GM18508 (cell line): ENCODE results near the gene TIMM44.

ENCODE experiments used
- ATAC-seq: cut with Tn5 transposase; IDR thresholded peaks from one replicate; pipeline ENCODE4 v1.9.1; 2021; ENCODE audit warnings: moderate number of reproducible peaks; ENCODE audit not compliant: insufficient read depth, unreplicated experiment

The TIMM44 gene

DNA sequence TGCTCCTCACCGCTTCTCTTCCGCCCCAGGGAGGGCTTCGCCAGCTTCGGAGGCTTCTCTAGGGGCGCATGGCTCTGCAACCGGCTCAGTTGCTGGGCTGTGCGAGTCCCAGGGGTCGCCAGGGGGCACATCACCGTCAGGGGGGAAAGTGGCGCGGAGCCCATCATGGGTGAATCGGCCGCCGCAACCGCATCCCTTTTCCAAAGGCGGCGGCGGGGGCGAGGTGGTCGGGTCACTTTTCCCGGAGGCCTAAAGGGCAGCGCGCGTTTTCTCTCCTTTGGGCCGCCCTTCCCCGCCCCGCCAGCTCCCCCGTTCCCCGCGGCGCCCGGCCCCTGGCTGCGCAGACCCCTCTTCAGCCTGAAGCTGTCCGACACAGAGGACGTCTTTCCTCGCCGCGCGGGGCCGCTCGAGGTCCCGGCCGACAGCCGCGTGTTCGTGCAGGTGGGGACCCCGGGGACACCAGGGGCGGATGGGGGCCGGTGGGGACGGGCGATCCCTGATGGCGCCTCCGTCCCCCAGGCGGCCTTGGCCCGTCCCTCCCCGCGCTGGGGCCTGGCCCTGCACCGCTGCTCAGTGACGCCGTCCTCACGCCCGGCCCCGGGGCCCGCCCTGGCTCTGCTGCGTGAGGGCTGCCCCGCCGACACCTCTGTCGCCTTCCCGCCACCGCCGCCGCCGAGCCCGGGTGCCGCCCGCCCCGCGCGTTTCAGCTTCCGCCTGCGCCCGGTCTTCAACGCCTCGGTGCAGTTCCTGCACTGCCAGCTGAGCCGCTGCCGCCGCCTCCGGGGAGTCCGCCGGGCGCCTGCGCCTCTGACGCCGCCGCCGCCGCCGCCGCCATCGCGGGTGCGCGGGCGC lies 27.1 kb downstream of the TIMM44 start:
- ATAC-seq = no peak

DNA sequence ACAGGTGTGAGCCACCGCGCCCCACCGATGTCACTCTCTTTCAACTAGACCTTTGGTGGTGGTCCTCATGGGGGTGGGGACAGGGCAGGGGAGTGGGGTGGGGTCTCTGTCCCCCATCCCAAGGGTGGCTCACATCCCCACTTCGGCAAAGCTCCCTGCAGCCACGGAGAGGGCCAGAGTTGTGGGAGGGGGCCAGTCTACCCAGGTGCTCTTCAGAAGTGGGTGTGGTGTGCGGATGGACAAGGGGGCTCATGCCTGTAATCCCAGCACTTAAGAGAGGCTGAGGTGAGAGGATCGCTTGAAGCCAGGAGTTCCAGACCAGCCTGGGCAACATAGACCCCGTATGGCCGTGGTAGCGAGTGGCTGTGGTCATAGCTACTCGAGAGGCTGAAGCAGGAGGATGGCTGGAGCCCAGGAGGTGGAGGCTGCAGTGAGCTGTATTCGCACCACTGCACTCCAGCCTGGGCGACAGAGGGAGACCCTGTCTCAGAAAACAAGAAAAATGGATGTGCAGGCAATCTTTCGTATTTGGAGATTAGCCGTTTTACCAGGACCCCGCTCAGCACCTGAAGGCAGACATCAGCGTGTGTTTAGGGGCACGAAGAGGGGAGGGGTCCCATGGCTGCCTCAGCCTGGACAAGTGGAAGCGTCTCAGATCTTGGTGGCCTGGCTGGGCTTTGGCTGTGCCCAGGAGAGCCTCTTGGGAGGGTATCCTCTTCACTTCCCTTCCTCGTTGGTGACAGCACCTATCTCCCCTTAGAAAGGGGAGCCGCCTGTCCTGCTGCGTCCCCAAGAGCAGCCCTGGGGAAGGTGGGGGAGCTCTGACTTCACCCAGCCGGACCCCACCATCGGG lies 28.0 kb downstream of the TIMM44 start:
- no peak for ATAC-seq

DNA sequence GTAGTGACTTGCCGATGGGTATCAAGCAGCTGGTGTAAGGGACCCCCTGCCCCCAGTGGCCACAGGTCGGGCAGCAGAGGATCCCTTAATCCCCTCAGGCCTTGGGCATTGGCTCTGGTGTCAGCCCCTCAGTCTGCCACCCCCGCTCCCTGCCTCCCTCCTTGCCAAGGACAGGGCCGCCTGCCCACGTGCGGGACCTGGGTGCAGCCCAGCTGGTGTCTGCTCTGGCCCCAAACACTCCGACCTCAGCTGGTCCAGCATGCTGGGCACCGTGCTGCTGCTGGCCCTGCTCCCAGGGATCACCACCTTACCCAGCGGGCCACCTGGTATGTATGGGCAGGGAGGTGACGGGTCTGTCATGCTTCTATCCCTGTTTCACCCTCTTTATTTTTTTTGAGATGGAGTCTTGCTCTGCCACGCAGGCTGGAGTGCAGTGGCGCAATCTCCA lies 28.8 kb downstream of the TIMM44 start, which contains the start of gene TGFBR3L:
Gene TGFBR3L (plus strand): TSS at position 233 of the 448 bp plus-strand sequence.
- ATAC-seq = no peak

DNA sequence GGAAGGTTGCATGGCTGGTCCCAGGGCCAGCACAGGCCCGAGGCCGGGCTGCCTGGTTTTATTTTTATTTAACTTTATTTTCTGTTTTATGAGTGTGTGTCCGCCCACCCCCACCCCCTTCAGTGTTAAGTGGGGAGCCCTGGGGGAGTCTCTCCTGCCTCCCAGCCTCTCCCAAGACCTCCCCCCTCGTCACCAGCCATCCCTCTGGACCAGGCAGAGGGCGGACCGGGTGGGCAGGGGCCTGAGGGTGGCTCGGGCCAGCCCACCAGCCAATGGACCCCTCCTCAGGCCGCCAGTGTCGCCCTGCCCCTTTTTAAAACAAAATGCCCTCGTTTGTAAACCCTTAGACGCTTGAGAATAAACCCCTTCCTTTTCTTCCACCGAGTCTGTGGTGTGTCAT lies 29.4 kb downstream of the TIMM44 start:
- no peak for ATAC-seq

DNA sequence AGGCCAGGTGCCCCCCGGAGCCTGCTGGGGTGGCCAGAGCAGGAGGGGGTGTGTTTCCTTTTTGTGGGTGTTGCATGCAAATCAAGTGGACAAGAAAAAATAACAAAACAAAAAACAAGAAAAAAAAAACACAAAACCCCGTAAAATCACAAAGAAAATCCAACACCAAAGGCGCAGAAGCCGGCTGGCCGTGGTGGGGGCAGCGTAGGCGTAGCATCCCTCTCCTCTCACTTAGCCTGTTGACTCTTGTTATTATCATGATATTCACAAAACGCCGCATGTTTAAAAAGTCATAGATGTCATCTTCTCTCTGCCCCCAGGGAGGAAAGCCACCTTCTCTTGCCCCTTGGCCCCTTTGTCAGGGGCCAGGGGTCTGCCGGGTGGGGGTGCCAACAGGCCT lies 29.8 kb downstream of the TIMM44 start:
- ATAC-seq = no peak

DNA sequence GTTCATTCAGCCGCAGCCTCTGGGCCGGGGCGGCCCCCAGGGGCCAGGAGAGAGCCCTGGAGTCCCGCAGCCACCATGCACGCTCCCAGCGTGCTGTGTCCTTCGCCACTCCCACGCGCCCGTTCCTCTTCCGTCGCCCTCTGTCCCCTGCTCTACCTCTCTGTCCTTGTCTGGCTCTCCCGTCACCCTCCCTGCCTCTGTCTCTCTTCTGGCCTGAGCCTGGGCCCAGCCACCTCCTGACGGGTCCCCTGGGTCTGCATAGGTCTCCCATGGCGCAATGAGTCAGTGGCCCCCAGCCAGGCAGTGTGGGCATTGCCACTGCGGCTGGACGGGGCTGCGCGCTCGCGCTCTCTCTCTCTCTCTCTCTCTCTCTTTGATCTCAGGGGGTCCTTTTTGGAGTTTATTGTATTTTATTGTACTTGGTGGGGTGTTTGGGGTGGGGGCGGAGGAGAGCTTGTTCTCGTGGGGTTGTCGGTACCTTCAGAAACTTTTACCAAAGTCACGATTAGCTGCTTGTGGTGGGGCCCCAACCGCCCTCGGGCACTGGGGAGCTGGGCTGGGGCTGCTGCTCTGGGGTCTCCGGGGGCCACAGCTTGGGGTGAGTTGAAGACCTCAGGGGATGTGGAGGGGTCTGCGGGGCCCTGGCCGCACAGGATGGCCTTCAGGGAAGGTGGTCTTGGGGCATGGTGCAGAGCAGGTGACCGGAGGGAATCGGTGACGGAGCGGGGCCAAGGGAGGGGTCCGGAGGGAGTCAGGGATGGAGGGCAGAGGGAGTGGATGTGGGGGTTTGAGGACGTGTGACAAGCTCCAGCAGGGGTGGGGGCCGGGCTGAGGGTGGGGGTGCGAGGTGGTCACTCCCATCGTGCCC lies 30.5 kb downstream of the TIMM44 start:
- ATAC-seq = no peak

DNA sequence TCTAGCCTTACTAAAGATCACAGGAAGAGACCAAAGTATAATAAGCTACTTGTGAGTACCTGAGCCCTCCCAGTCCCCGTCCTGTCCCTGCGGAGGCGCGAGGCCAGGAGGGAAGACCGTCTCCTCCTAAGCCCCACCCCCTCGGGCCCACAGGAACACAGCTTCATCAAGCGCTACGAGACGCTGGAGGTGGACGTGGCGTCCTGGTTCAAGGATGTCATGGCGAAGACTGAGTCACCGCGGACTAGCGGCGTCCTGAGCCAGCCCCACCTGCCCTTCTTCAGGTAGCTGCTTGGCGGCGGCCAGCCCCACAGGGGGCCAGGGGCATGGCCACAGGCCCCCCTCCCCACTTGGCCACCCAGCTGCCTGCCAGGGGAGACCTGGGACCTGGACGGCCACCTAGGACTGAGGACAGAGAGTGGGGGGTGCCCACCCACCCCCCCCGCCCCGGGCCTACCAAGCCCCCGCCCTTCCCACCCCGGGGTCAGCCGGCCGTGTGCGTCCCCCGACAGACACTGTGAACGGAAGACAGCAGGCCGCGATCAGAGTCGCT lies 31.2 kb downstream of the TIMM44 start:
- ATAC-seq = no peak

DNA sequence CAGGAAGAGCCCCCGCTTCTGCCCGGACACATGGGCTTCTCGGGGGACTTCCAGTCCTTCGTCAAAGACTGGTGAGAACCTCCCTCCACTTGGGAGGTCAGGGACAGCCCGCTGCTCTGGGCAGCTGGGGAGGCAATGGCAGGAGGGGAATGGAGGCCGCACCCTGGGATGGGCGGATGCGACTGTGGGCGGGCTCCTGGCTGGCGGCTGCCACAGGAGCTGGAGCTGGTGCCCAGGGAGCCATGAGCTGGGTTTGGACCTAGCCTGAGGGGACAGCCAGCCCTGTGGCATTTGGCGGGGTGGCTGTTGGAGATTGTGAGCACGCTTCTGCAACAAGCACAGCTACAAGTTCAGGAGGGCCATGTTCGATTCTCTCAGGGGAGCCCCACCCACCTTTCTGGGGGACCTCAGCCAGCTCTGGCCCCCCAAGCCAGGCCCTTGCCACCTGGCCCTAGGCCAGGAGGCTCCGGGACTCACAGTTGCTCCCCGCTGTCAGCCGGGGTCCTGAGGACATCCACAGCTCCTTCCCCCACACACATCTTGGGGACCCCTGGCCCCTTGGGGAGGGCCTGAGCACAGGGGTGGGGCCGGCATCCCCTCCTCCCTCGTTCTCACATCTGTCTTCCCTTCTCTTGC lies 31.8 kb downstream of the TIMM44 start:
- ATAC-seq = no peak

DNA sequence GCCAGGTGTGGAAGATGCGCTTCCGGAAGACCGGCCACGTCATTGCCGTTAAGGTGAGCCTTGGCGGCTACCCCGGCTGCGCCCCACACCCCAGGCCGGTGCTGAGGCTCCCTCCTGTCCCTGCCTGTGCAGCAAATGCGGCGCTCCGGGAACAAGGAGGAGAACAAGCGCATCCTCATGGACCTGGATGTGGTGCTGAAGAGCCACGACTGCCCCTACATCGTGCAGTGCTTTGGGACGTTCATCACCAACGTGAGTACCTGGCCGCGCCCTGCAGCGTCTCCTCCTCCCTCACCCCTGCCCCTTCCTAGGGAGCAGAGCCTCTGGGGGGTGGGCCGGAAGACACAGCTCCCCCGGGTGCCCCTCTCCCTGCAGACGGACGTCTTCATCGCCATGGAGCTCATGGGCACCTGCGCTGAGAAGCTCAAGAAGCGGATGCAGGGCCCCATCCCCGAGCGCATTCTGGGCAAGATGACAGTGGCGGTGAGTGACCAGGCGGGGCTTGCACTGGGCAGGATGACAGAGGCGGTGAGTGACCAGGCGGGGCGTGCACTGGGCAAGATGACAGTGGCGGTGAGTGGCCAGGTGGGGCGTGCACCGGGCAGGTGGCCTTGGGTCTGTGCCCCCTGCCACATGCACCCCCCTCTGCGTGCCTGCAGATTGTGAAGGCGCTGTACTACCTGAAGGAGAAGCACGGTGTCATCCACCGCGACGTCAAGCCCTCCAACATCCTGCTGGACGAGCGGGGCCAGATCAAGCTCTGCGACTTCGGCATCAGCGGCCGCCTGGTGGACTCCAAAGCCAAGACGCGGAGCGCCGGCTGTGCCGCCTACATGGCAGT lies 32.9 kb downstream of the TIMM44 start:
- ATAC-seq = no peak

DNA sequence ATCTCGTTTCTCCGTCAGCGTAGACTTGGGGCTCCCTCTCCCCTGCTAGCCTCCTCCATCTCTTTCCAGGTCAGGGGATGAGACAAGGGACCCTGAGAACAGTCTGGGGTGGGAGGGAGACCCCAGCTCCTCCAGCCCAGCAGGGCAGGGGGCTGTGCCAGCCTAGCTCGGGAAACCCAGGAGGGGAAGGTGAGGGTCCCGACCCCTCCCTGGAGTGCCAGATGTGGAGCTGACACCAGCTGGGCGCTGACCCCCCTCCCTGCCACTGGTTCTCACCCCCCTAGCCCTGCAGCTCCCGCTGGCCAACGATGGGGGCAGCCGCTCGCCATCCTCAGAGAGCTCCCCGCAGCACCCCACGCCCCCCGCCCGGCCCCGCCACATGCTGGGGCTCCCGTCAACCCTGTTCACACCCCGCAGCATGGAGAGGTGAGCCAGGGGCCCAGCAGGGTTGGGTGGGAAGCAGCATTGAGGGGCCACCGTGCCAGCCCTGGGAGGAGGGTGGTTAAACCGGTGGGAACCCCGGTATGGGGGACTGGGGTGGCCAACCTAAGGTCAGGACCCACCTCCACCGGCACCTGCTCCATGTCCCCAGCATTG lies 33.9 kb downstream of the TIMM44 start:
- no peak for ATAC-seq

DNA sequence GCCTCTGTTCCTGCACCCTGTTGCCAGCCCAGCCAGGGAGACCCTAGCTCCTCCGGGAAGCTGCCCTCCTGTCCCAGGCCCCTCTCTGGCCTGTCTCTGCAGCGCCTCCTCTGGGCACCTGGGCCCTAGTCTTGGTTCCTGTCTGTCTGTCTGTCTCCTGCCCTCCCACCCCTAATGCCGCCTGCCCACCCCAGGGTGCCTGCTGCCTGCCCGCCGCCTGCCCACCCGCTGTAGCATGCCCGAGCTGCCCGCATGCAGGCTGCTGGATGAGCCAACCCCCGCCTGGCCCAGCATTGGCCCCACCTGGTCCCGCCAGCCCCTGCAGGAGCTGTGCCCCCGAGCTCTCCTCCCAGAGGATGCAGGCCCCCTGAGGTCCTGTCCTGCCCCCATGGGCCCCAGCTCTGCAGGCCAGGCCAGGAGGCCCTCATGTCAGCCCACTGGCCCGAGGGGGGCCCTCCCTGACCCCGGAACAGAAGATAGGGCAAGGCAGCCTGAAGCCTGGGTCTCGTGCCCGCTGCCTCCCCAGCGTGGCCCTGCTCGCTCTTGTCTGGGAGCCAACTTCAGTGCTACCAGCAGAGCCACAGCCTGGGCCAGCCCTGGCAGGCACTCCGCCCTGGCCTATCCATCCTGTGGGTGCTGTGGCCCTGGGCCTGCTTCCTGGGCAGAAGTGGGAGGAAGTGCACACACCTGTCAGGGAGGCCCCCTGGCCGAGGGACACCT lies 34.6 kb downstream of the TIMM44 start:
- ATAC-seq = no peak

DNA sequence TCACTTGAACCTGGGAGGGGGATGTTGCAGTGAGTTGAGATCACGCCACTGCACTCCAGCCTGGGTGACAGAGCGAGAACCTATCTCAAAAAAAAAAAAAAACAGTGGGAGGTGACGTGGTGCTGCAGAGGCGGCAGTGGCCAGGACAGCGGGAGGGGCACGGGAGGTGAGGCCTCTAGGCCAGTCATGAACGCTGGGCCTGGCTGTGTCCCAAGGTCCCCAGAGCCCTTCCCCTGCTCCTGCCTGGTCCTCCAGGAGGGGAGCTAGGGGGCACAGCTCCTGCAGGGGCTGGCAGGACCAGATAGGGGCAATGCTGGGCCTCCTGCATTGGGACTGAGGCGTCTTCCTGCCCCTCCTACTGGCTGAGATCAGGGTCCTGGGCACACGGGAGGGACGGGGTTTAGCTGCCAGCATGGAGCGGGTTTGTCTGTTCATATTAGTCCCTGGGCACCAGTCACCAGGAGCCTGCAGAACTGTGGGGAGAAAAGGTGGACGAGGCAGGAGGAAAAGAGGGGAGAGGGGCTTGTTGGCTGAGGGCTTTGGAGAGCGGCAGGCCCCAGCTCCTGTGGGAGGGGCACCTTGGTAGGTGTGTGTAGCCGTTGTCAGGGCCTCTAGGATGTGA lies 35.3 kb downstream of the TIMM44 start:
- no peak for ATAC-seq

DNA sequence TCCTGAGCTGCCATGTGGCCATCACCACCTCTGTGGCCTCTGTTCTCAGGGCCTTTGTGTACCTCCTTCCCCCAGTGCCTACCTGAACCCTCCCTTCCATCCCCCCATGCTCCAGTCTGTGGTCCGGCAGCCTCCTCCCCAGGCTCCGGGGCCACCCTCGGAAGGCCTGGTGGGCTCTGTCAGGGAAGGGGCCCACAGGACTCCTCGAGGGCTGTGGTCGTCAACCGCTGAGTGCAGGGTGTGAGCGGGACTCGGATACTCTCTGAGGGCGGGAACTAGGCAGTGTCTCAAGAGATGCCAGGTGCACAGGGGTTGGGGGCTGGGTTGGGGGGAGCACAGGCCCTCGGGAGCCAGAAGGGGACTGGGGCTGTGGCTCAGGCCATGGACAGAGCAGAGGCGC lies 35.9 kb downstream of the TIMM44 start:
- no peak for ATAC-seq

DNA sequence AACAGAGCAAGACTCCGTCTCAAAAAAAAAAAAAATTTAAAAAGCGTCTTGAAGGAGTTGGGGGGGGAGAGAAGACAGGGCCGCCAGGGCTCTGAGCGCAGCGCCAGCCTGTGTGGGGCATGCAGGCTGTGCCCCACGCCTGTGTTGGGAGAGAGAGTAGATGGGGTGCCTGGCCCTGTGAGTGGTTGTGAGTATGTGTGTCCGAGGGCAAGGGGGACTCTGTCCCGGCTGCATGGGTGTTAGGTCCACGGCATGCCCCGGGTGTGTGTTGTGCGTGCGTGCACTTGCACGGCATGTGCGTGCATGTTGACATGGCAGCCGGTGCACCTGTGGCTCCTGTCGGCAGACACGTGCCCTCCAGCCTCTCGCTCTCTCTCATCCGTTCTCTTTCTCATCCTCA lies 36.3 kb downstream of the TIMM44 start:
- ATAC-seq = no peak

DNA sequence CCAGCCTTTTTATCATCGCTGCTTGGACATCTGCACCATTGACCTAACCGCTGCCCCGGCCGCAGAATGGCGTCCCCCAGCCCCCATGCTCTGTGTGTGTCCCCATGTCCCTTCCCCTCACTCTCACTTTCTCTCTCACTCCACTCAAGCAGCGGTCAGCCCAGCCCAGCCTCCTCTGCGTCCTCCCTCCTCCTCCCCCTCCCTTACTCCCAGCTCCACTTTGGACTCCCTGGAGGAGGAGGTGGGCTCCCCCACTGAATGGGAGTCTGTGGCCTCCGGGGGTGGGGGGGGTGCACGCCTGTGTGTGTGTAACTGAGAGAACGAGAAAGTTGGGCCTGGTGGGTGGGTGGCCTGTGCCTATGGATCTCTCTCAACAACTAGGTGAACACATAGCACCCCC lies 37.6 kb downstream of the TIMM44 start:
- ATAC-seq = no peak

DNA sequence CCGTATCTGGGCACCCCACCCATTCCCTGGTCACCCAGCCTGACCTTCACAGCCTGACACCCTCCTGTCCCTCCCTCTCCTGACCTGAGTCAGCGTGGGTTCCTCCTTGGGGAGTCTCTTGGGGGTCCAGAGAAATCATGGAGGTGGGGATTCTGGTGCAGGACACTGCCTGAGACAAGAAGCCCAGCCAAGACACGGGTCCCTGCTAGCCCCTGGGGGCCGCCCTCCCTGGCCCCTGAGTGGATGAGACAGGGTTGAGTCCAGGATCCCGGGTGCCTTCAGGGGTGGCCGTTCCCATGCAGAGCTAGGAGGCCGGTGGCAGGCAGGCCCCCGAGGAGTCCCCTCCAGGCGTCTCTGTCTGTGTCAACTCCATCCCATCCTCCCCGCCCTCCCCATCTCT lies 38.2 kb downstream of the TIMM44 start:
- no peak for ATAC-seq
